Measurements from ENCODE around the gene KCNN1. TPM values are rescaled to one million over a fixed set of nuclear protein-coding genes. Genes with fewer than 3 reads are reported as not detected.

Gene KCNN1
- total RNA-seq, 1 experiment from 2014 or later = 0.61 TPM

- H3K4me3 ChIP-seq (replicated peaks in 1 of 2; ENCODE audit: low read depth in 1 of 2, low read length in 2 of 2) = no peak overlapping the region
- ChIA-PET POLR2A (interaction anchor here (0.7 kb wide), 1 partner anchor 35 kb away, joined by 5 read pairs; no protein-coding TSS in a partner anchor), RAD21 (ENCODE audit: low non-redundant PET in 1 of 2, low total read pairs in 2 of 2, uncharacterized antibody in 2 of 2, unreplicated experiment in 2 of 2) (no interaction called here), CTCF (no interaction called here)
- ATAC-seq (no peak), DNase-seq (ENCODE audit: low read depth, low spot score) (no peak)
- no peak overlapping the region for H3K9ac ChIP-seq (ENCODE audit: low read length)
- no peak overlapping the region for H2AFZ ChIP-seq (ENCODE audit: low read depth, low read length, poor library complexity, severe bottlenecking)
- no peaks in the 10 kb centered on the region for H3K9me2 ChIP-seq (ENCODE audit: insufficient read depth)
- no TSS peak for BruUV-seq (replicated peaks)
- H4K20me1 ChIP-seq (ENCODE audit: insufficient read depth) = no peaks in the 10 kb centered on the region
- TF ChIP-seq CTCF (IDR thresholded peaks at IDR 0.05 in 2 of 3, conservative IDR thresholded peaks at IDR 0.05 in 1 of 3; ENCODE audit: borderline replicate concordance in 1 of 3, insufficient read depth in 1 of 3, low read depth in 2 of 3, low read length in 2 of 3) (no peak), EZH2 (IDR thresholded peaks at IDR 0.05) (no peak), SRF (IDR thresholded peaks at IDR 0.05; ENCODE audit: low read depth) (no peak)
- intact Hi-C loops (cut with micrococcal nuclease) = no loop called here
- H3K36me3 ChIP-seq (ENCODE audit: control insufficient read depth in 1 of 2, insufficient read depth in 2 of 2, low read length in 2 of 2) = no peaks in the 10 kb centered on the region
- H3K27me3 ChIP-seq (ENCODE audit: insufficient read depth, low read length) = no peaks in the 10 kb centered on the region
- no peak overlapping the region for H3K4me2 ChIP-seq (ENCODE audit: low read length)
- no peaks in the 10 kb centered on the region for H3K79me2 ChIP-seq (ENCODE audit: insufficient read depth, low read length)
- H3K9me3 ChIP-seq (ENCODE audit: control insufficient read depth in 1 of 2, insufficient read depth in 1 of 2, low read depth in 1 of 2, low read length in 2 of 2) = no peaks in the 10 kb centered on the region
- H3K27ac ChIP-seq (ENCODE audit: low read depth, low read length) = no peak overlapping the region
- peaks cover 0 to 12% of the 10 kb centered on the region in 2 experiments; a peak in 2 of 4 replicates for H3K4me1 ChIP-seq (ENCODE audit: control insufficient read depth in 1 of 2, insufficient read depth in 2 of 2, low read length in 2 of 2)
These were observed 21.3 kb downstream of the KCNN1 start for GRCh38 chr19:17988161-17988560.

- H3K9me2 ChIP-seq (ENCODE audit: insufficient read depth) = no peaks in the 10 kb centered on the region
- H3K79me2 ChIP-seq (ENCODE audit: insufficient read depth, low read length) = no peaks in the 10 kb centered on the region
- no peak overlapping the region for H3K4me2 ChIP-seq (ENCODE audit: low read length)
- no peak for DNase-seq (ENCODE audit: low read depth, low spot score)
- H2AFZ ChIP-seq (ENCODE audit: low read depth, low read length, poor library complexity, severe bottlenecking) = no peak overlapping the region
- no TSS peak for BruUV-seq (replicated peaks)
- H3K9me3 ChIP-seq (ENCODE audit: control insufficient read depth in 1 of 2, insufficient read depth in 1 of 2, low read depth in 1 of 2, low read length in 2 of 2) = no peaks in the 10 kb centered on the region
- TF ChIP-seq MAX (IDR thresholded peaks at IDR 0.05) (no peak), ATF3 (IDR thresholded peaks at IDR 0.05) (no peak), SP1 (IDR thresholded peaks at IDR 0.05; ENCODE audit: low read depth) (no peak), ZNF274 (IDR thresholded peaks at IDR 0.05; ENCODE audit: low read depth, low read length) (no peak)
- ChIA-PET CTCF (no interaction called here), RAD21 (ENCODE audit: low non-redundant PET in 1 of 2, low total read pairs in 2 of 2, uncharacterized antibody in 2 of 2, unreplicated experiment in 2 of 2) (no interaction called here), POLR2A (interaction anchor here (0.6 kb wide), 1 partner anchor 42 kb away, joined by 4 read pairs; no protein-coding TSS in a partner anchor)
- H4K20me1 ChIP-seq (ENCODE audit: insufficient read depth) = no peaks in the 10 kb centered on the region
- intact Hi-C loops (cut with micrococcal nuclease) = no loop called here
- H3K27me3 ChIP-seq (ENCODE audit: insufficient read depth, low read length) = no peaks in the 10 kb centered on the region
- H3K4me3 ChIP-seq (replicated peaks in 1 of 2; ENCODE audit: low read depth in 1 of 2, low read length in 2 of 2) = no peak overlapping the region
- no peak overlapping the region for H3K27ac ChIP-seq (ENCODE audit: low read depth, low read length)
- no peak overlapping the region for H3K9ac ChIP-seq (ENCODE audit: low read length)
- ATAC-seq = no peak
- peaks cover 0 to 12% of the 10 kb centered on the region in 2 experiments; a peak in 2 of 4 replicates for H3K4me1 ChIP-seq (ENCODE audit: control insufficient read depth in 1 of 2, insufficient read depth in 2 of 2, low read length in 2 of 2)
- H3K36me3 ChIP-seq (ENCODE audit: control insufficient read depth in 1 of 2, insufficient read depth in 2 of 2, low read length in 2 of 2) = no peaks in the 10 kb centered on the region
These were observed 22.7 kb downstream of the KCNN1 start for GRCh38 chr19:17989425-17990094.

Measured in HCT116 (cell line).